GM08714 (cell line): ENCODE data around the gene PRR23B.
"Not testable (repeated sequence)": the region's sequence is repeated elsewhere in the genome, so short reads cannot be mapped to it uniquely, and the experiment has no call there.

Source experiments
- H3K4me3 ChIP-seq: fragments of 200-500 bp; sonication (Bioruptor generic); 2 replicates; pipeline ENCODE4 v1.5.1; 2014; ENCODE audit warnings: mild to moderate bottlenecking, low read length, inconsistent platforms
- ZNF274 ChIP-seq: IDR thresholded peaks from 2 replicates; pipeline ENCODE4 v1.6.1; 2012; ENCODE audit warnings: mild to moderate bottlenecking, low read depth, low read length

Gene PRR23B

GRCh38 chr3:139020868-139021234, at the start of gene PRR23B:
TSS of gene PRR23B (minus strand) at chr3:139020926. CDS start at chr3:139020661, 265 bp downstream.
- TF ChIP-seq ZNF274: no peak
- no peak within 1 kb of the TSS for H3K4me3 ChIP-seq

GRCh38 chr3:139062918-139063317, 42.2 kb upstream of the PRR23B start:
- TF ChIP-seq ZNF274: no peak
- no peak overlapping the region for H3K4me3 ChIP-seq

GRCh38 chr3:139052802-139053600, 32.3 kb upstream of the PRR23B start:
- TF ChIP-seq ZNF274: no peak
- no peak overlapping the region for H3K4me3 ChIP-seq

- H3K4me3 ChIP-seq: no peak within 1 kb of the TSS
- no peak for TF ChIP-seq ZNF274
These were observed 23.9 kb upstream of the PRR23B start, which contains the start of gene PRR23C for GRCh38 chr3:139044366-139045210. TSS of gene PRR23C (minus strand) at chr3:139044892. CDS start at chr3:139044620, 272 bp downstream.

- no peak overlapping the region for H3K4me3 ChIP-seq
- TF ChIP-seq ZNF274: no peak
These were observed 23.0 kb upstream of the PRR23B start for GRCh38 chr3:139043554-139044365.

- TF ChIP-seq ZNF274: no peak
- H3K4me3 ChIP-seq: no peak overlapping the region
These were observed 16.8 kb upstream of the PRR23B start for GRCh38 chr3:139037478-139037877.

- no peak for TF ChIP-seq ZNF274
- H3K4me3 ChIP-seq: no peak overlapping the region
These were observed 11.7 kb upstream of the PRR23B start for GRCh38 chr3:139032326-139033002.

GRCh38 chr3:139030576-139030975, 9.8 kb upstream of the PRR23B start:
- H3K4me3 ChIP-seq: not testable (repeated sequence)

GRCh38 chr3:139024968-139025367, 4.2 kb upstream of the PRR23B start:
- no peak overlapping the region for H3K4me3 ChIP-seq
- TF ChIP-seq ZNF274: no peak

- H3K4me3 ChIP-seq: no peak overlapping the region
- TF ChIP-seq ZNF274: no peak
These were observed 474 bp downstream of the PRR23B start for GRCh38 chr3:139020036-139020867.

- no peak overlapping the region for H3K4me3 ChIP-seq
- TF ChIP-seq ZNF274: no peak
These were observed 4.2 kb downstream of the PRR23B start for GRCh38 chr3:139016430-139017048.

- no peak within 1 kb of the TSS for H3K4me3 ChIP-seq
- no peak for TF ChIP-seq ZNF274
These were observed 14.5 kb downstream of the PRR23B start, which contains the start of gene PRR23A for GRCh38 chr3:139006051-139006716. TSS of gene PRR23A (minus strand) at chr3:139006268. CDS start at chr3:139006268, 0 bp downstream.
